HepG2 (cell line): ENCODE data around the gene NAXD. TPM values are rescaled to one million over a fixed set of nuclear protein-coding genes. Genes with fewer than 3 reads are reported as not detected.

ENCODE experiments used
- ATAC-seq: fragments of 200-7000 bp; cut with Tn5 transposase; 3 replicates; pipeline ENCODE4 v1.9.1; 2020; ENCODE audit warnings: mild to moderate bottlenecking, moderate library complexity
- BruUV-seq: library from RNA; stranded (reverse); fragments of 400-500 nt; replicated peaks from 2 replicates; lab custom pipeline; 2021; lab: Mats Ljungman, UMichigan
- CTCF ChIA-PET: fragments of 300-600 bp; formaldehyde crosslinking; extraction: SDS; loops from one replicate; lab custom pipeline; 2021; ENCODE audit warnings: low total read pairs, inconsistent platforms, low intra/inter-chr PET ratio; lab: Yijun Ruan, JAX
- POLR2A ChIA-PET: fragments of 350-600 bp; sonication (Branson Sonifier 250); formaldehyde crosslinking; loops from one replicate; lab custom pipeline; 2020; ENCODE audit warnings: antibody characterized with exemption, inconsistent platforms; lab: Yijun Ruan, JAX
- DNase-seq: peaks from one replicate; pipeline ENCODE4 v3.0.0-alpha.2; 2015; ENCODE audit warnings: low spot score
- FAIRE-seq: peaks from 3 replicates; lab custom pipeline; 2011; peaks lifted over from hg19 to GRCh38; lab: Jason Lieb, UNC
- H2AFZ ChIP-seq: one replicate; pipeline ENCODE4 v1.6.1; 2011; ENCODE audit warnings: low read length, inconsistent platforms
- H3K27ac ChIP-seq: fragments of 300-600 bp; 3 replicates; pipeline ENCODE4 v1.8.0; 2011; ENCODE audit warnings: mixed run types, mild to moderate bottlenecking, mixed read lengths, low read length, inconsistent platforms; ENCODE audit not compliant: insufficient read depth; ENCODE audit errors: extremely low read length
- H3K27me3 ChIP-seq, 2 experiments: fragments of 200-600 bp in 1 of 2; 2 replicates in 1 of 2; 3 replicates in 1 of 2; pipeline versions ENCODE4 v1.6.0 to v1.8.0; 2011; ENCODE audit warnings: low read length in 2 of 2, mild to moderate bottlenecking in 2 of 2, moderate library complexity in 2 of 2, inconsistent platforms in 1 of 2; ENCODE audit not compliant: insufficient read depth in 2 of 2, control insufficient read depth in 1 of 2
- H3K36me3 ChIP-seq, 2 experiments: fragments of 200-600 bp in 1 of 2; replicated peaks in 1 of 2; 2 replicates in 1 of 2; 3 replicates in 1 of 2; pipeline versions ENCODE4 v1.5.1 to v1.8.0; 2011; ENCODE audit warnings: low read length in 2 of 2, inconsistent platforms in 1 of 2; ENCODE audit not compliant: insufficient read depth in 2 of 2, control insufficient read depth in 1 of 2
- H3K4me1 ChIP-seq: 2 replicates; pipeline ENCODE4 v1.5.1; 2012; ENCODE audit warnings: low read length, inconsistent platforms; ENCODE audit not compliant: insufficient read depth
- H3K4me2 ChIP-seq: 2 replicates; pipeline ENCODE4 v1.6.0; 2011; ENCODE audit warnings: low read depth, low read length, inconsistent platforms
- H3K4me3 ChIP-seq, 3 experiments: fragments of 200-600 bp in 1 of 3; sonication (generic), shearing (Covaris generic) in 1 of 3; replicated peaks in 1 of 3; 2 replicates each; pipeline ENCODE4 v1.5.1; 2011 to 2016; ENCODE audit warnings: low read length in 3 of 3, inconsistent platforms in 2 of 3, low read depth in 2 of 3, mild to moderate bottlenecking in 2 of 3, control low read depth in 1 of 3, mixed read lengths in 1 of 3; ENCODE audit not compliant: insufficient read depth in 1 of 3
- H3K79me2 ChIP-seq: one replicate; pipeline ENCODE4 v1.6.1; 2011; ENCODE audit warnings: low read length, inconsistent platforms; ENCODE audit not compliant: insufficient read depth
- H3K9ac ChIP-seq: 2 replicates; pipeline ENCODE4 v1.6.0; 2011; ENCODE audit warnings: mild to moderate bottlenecking, low read depth, low read length, inconsistent platforms; ENCODE audit not compliant: insufficient read depth
- H3K9me3 ChIP-seq: 2 replicates; pipeline ENCODE4 v1.5.1; 2012; ENCODE audit warnings: mild to moderate bottlenecking, low read length
- H4K20me1 ChIP-seq: 2 replicates; pipeline ENCODE4 v1.6.0; 2011; ENCODE audit warnings: inconsistent platforms, mild to moderate bottlenecking, low read length, moderate library complexity; ENCODE audit not compliant: insufficient read depth
- DBP ChIP-seq: sonication (generic); formaldehyde crosslinking; IDR thresholded peaks from 2 replicates; pipeline ENCODE4 v1.4.0; 2020; ENCODE audit warnings: missing genetic modification reagents; ENCODE audit errors: not compliant biosample characterization
- ELF1 ChIP-seq: sonication (generic); formaldehyde crosslinking; IDR thresholded peaks from 2 replicates; pipeline ENCODE4 v1.4.0; 2020; ENCODE audit warnings: missing genetic modification reagents
- MTERF4 ChIP-seq: sonication (generic); formaldehyde crosslinking; IDR thresholded peaks from 2 replicates; pipeline ENCODE4 v1.8.0; 2023; ENCODE audit warnings: mild to moderate bottlenecking, missing genetic modification reagents
- MXD4 ChIP-seq: IDR thresholded peaks from 2 replicates; pipeline ENCODE4 v1.6.1; 2016; ENCODE audit warnings: mild to moderate bottlenecking, missing biosample characterization, missing genetic modification reagents
- MYC ChIP-seq: sonication (generic); formaldehyde crosslinking; IDR thresholded peaks from 2 replicates; pipeline ENCODE4 v1.9.0; 2021; ENCODE audit warnings: missing genetic modification reagents, borderline replicate concordance
- NR3C1 ChIP-seq: sonication (generic); formaldehyde crosslinking; IDR thresholded peaks from 2 replicates; pipeline ENCODE4 v1.4.0; 2020; ENCODE audit warnings: missing genetic modification reagents
- RBAK ChIP-seq: sonication (generic); formaldehyde crosslinking; IDR thresholded peaks from 2 replicates; pipeline ENCODE4 v1.5.1; 2020; ENCODE audit warnings: mild to moderate bottlenecking, missing genetic modification reagents
- SMARCC2 ChIP-seq: fragments of 450-650 bp; IDR thresholded peaks from 2 replicates; pipeline ENCODE4 v1.6.1; 2017; ENCODE audit warnings: antibody characterized with exemption, mild to moderate bottlenecking
- TBP ChIP-seq: sonication (generic); formaldehyde crosslinking; IDR thresholded peaks from 2 replicates; pipeline ENCODE4 v1.5.0; 2020; ENCODE audit warnings: missing genetic modification reagents
- ZBTB8A ChIP-seq: sonication (generic); formaldehyde crosslinking; IDR thresholded peaks from 2 replicates; pipeline ENCODE4 v1.4.0; 2020; ENCODE audit warnings: mild to moderate bottlenecking, low read depth, missing genetic modification reagents, borderline replicate concordance
- ZNF646 ChIP-seq: sonication (generic); formaldehyde crosslinking; IDR thresholded peaks from 2 replicates; pipeline ENCODE4 v1.9.0; 2021; ENCODE audit warnings: mild to moderate bottlenecking, missing genetic modification reagents
- ZNF670 ChIP-seq: sonication (generic); formaldehyde crosslinking; IDR thresholded peaks from 2 replicates; pipeline ENCODE4 v1.8.0; 2022; ENCODE audit warnings: mild to moderate bottlenecking, missing genetic modification reagents, borderline replicate concordance
- ZNF770 ChIP-seq: sonication (generic); formaldehyde crosslinking; IDR thresholded peaks from 2 replicates; pipeline ENCODE4 v1.5.0; 2020; ENCODE audit warnings: mild to moderate bottlenecking, missing genetic modification reagents
- WGBS: methylation state at CpG from one replicate; pipeline ENCODE4 v1.1.6; 2017; ENCODE audit warnings: low lambda C conversion rate; 5-methylcytosine and 5-hydroxymethylcytosine counted together
- in situ Hi-C: cut with HindIII; loops from 2 replicates; pipeline ENCODE4 v1.10.0; 2017; ENCODE audit warnings: low pct_unique_long_range_greater_than_20kb; ENCODE audit not compliant: extremely low pct_ligation_motif_present
- intact Hi-C: fragments of 100-400 bp; cut with micrococcal nuclease; formaldehyde crosslinking; loops from one replicate; pipeline ENCODE4 v1.10.0; 2022; ENCODE audit not compliant: unreplicated experiment
- polyA plus RNA-seq, 8 experiments: library from polyadenylated mRNA; depleted of rRNA in 3 of 8; stranded (reverse) in 7 of 8; unstranded in 1 of 8; fragments of >200 nt; fragmentation: Illumina TruSeq in 4 of 8; extraction: Trizol in 4 of 8; gene quantifications; 2 replicates each; pipeline versions ENCODE4 v1.2.1 to v1.2.3, GENCODE V29; 2011 to 2016; ENCODE audit warnings: low read depth in 4 of 8, missing spikeins in 1 of 8, mixed read lengths in 1 of 8; ENCODE audit not compliant: insufficient read depth in 1 of 8
- total RNA-seq, 5 experiments: library from RNA; depleted of rRNA; stranded (reverse); fragments of >200 nt; fragmentation: Illumina TruSeq; extraction: Trizol; gene quantifications; 2 replicates each; pipeline ENCODE4 v1.2.3, GENCODE V29; 2016; ENCODE audit warnings: low read depth in 1 of 5

NAXD gene
- total and polyA plus RNA-seq, 2 of the 13 experiments (the other 11 are each of a cell fraction or from before 2014, with no cell fraction given): 19.0 to 23.2 TPM

- CTCF ChIA-PET: no interaction called here
- intact Hi-C loops (loop anchor here (1.0 to 2.0 kb wide), 2 partner anchors 14 to 38 kb away; partner anchors contain the start of gene NAXD), in situ Hi-C loops (no loop called here)
- Histone ChIP-seq H3K36me3 (no peaks in the 10 kb centered on the region), H3K9ac (peak overlapping the region; percentile 52; the same call in 1 of the 2 replicates), H4K20me1 (no peaks in the 10 kb centered on the region), H3K9me3 (no peaks in the 10 kb centered on the region), H3K4me1 (peaks cover 36% of the 10 kb centered on the region), H3K27ac (peak overlapping the region; percentile 65), H3K4me2 (peak overlapping the region; percentile 43), H3K27me3 (peaks cover 0 to 5% of the 10 kb centered on the region in 2 experiments; a peak in 1 of 5 replicates), H2AFZ (no peak overlapping the region), H3K4me3 (peak overlapping the region in 1 of 3 experiments; percentile 40; a peak in 1 of 6 replicates), H3K79me2 (no peaks in the 10 kb centered on the region)
- ATAC-seq (peak; percentile 88), FAIRE-seq (peak; percentile 79), DNase-seq (peak; percentile 91)
- POLR2A ChIA-PET: interaction anchor here (0.8 to 3.6 kb wide), 7 partner anchors 13 to 135 kb away, joined by 3 to 20 read pairs (median 3); partner anchors contain the start of genes NAXD and RAB20
- BruUV-seq: TSS peak; percentile 94
- WGBS: 39% methylated on average over 11 of the region's 11 CpGs
- TF ChIP-seq MXD4 (CRISPR knock-in tag) (no peak), ZNF770 (CRISPR knock-in tag) (no peak), ZNF646 (CRISPR knock-in tag) (no peak), DBP (no peak), ZBTB8A (CRISPR knock-in tag) (no peak), MYC (CRISPR knock-in tag) (no peak), SMARCC2 (no peak), ZNF670 (no peak), NR3C1 (CRISPR knock-in tag) (no peak), RBAK (CRISPR knock-in tag) (no peak), ELF1 (no peak), TBP (CRISPR knock-in tag) (no peak), MTERF4 (CRISPR knock-in tag) (no peak)
Observed at GRCh38 chr13:110576736-110577476, 38.4 kb upstream of the NAXD start.
